Thoracic aorta (tissue), 2 donors: ENCODE results near the gene SGCA. TPM values are rescaled to one million over a fixed set of nuclear protein-coding genes. Genes with fewer than 3 reads are reported as not detected.

Source experiments
- ATAC-seq: fragments of 150-250 bp; one replicate; pipeline ENCODE4 v1.8.0; 2017; ENCODE audit warnings: low read depth; ENCODE audit not compliant: insufficient number of reproducible peaks, low FRiP score
- DNase-seq: peaks from one replicate; pipeline ENCODE4 v3.0.0-alpha.2; 2020; ENCODE audit warnings: low spot score
- H3K27ac ChIP-seq, 2 donors: fragments of 200-600 bp; sonication (generic); 1 replicate in 1 of 2; 2 replicates in 1 of 2; pipeline ENCODE4 v1.5.1; 2016; ENCODE audit warnings: mild to moderate bottlenecking in 2 of 2, moderate library complexity in 2 of 2
- H3K27me3 ChIP-seq: fragments of 200-600 bp; sonication (generic); replicated peaks from 2 replicates; pipeline ENCODE4 v1.6.0; 2016; ENCODE audit warnings: mild to moderate bottlenecking; ENCODE audit not compliant: insufficient read depth
- H3K36me3 ChIP-seq: fragments of 200-600 bp; sonication (generic); one replicate; pipeline ENCODE4 v1.5.1; 2016
- H3K4me1 ChIP-seq, 2 donors: fragments of 200-600 bp; sonication (generic); 1 replicate in 1 of 2; 2 replicates in 1 of 2; pipeline versions ENCODE4 v1.5.1 to v1.6.0; 2016; ENCODE audit warnings: low read depth in 2 of 2, mild to moderate bottlenecking in 1 of 2; ENCODE audit not compliant: control insufficient read depth in 1 of 2
- H3K4me3 ChIP-seq: fragments of 200-600 bp; sonication (generic); 2 replicates; pipeline ENCODE4 v1.5.1; 2016; ENCODE audit warnings: mild to moderate bottlenecking
- H3K9me3 ChIP-seq: fragments of 200-600 bp; sonication (generic); 2 replicates; pipeline ENCODE4 v1.5.1; 2016
- CTCF ChIP-seq: fragments of 200-600 bp; sonication (generic); IDR thresholded peaks from one replicate; pipeline ENCODE4 v1.5.1; 2019; ENCODE audit warnings: antibody characterized with exemption
- total RNA-seq, 2 donors: library from RNA; depleted of rRNA; stranded (reverse); fragments of >200 nt; gene quantifications; one replicate each; pipeline versions ENCODE4 v1.1.0 to v1.2.3, GENCODE V29; 2016

The SGCA gene
- total RNA-seq, 2 donors from 2014 or later = 95.5 to 158 TPM

GRCh38 chr17:50168319-50168718, 2.5 kb downstream of the SGCA start:
- peak overlapping the region; percentile 98 to 99 for H3K27ac ChIP-seq
- ATAC-seq = no peak

GRCh38 chr17:50169121-50169764, 3.4 kb downstream of the SGCA start:
- no peaks in the 10 kb centered on the region for H3K27me3 ChIP-seq
- no peaks in the 10 kb centered on the region for H3K9me3 ChIP-seq
- DNase-seq (no peak), ATAC-seq (no peak)
- peak overlapping the region; percentile 98 to 99 for H3K27ac ChIP-seq
- H3K36me3 ChIP-seq = peaks cover 9% of the 10 kb centered on the region
- peaks cover 35 to 76% of the 10 kb centered on the region in 2 donors for H3K4me1 ChIP-seq
- H3K4me3 ChIP-seq = no peak overlapping the region
- TF ChIP-seq CTCF = peak; percentile 78

More at GRCh38 chr17:50168319-50168718, 2.5 kb downstream of the SGCA start:
- Histone ChIP-seq H3K9me3 (no peaks in the 10 kb centered on the region), H3K27me3 (no peaks in the 10 kb centered on the region), H3K4me3 (peak overlapping the region; percentile 62), H3K36me3 (peaks cover 9% of the 10 kb centered on the region), H3K4me1 (peaks cover 30 to 75% of the 10 kb centered on the region in 2 donors)
- DNase-seq = no peak
- no peak for TF ChIP-seq CTCF

GRCh38 chr17:50169881-50170459, 4.2 kb downstream of the SGCA start:
- Histone ChIP-seq H3K4me1 (peaks cover 31 to 74% of the 10 kb centered on the region in 2 donors), H3K9me3 (no peaks in the 10 kb centered on the region), H3K36me3 (peaks cover 9% of the 10 kb centered on the region), H3K4me3 (no peak overlapping the region), H3K27me3 (no peaks in the 10 kb centered on the region), H3K27ac (peak overlapping the region; percentile 98 to 99)
- ATAC-seq = no peak
- no peak for DNase-seq
- TF ChIP-seq CTCF = no peak

- no peak for DNase-seq
- ATAC-seq = no peak
- Histone ChIP-seq H3K27ac (peak overlapping the region; percentile 98 to 99), H3K4me1 (peaks cover 30 to 74% of the 10 kb centered on the region in 2 donors), H3K36me3 (peaks cover 9% of the 10 kb centered on the region), H3K4me3 (no peak overlapping the region), H3K27me3 (no peaks in the 10 kb centered on the region), H3K9me3 (no peaks in the 10 kb centered on the region)
- no peak for TF ChIP-seq CTCF
Measured at GRCh38 chr17:50170662-50171370, 5.0 kb downstream of the SGCA start.

- no peaks in the 10 kb centered on the region for H3K9me3 ChIP-seq
- DNase-seq (no peak), ATAC-seq (no peak)
- H3K27me3 ChIP-seq = no peaks in the 10 kb centered on the region
- peaks cover 9% of the 10 kb centered on the region for H3K36me3 ChIP-seq
- TF ChIP-seq CTCF = no peak
- H3K27ac ChIP-seq = peak overlapping the region; percentile 98 to 99
- H3K4me3 ChIP-seq = no peak overlapping the region
- peaks cover 34 to 81% of the 10 kb centered on the region in 2 donors for H3K4me1 ChIP-seq
Measured at GRCh38 chr17:50171371-50172071, 5.7 kb downstream of the SGCA start.
